ENCODE measurements around the gene MAP2K5. TPM values are rescaled to one million over a fixed set of nuclear protein-coding genes. Genes with fewer than 3 reads are reported as not detected.

Gene MAP2K5
- total RNA-seq, 1 donor from 2014 or later = 26.7 TPM

- Mint-ChIP-seq H3K27ac (no peak overlapping the region), H3K9me3 (peaks cover 5% of the 10 kb centered on the region), H3K36me3 (ENCODE audit: low read depth) (peaks cover 19% of the 10 kb centered on the region), H3K27me3 (no peaks in the 10 kb centered on the region), H3K4me1 (no peaks in the 10 kb centered on the region), H3K4me3 (no peak overlapping the region)
- TF ChIP-seq, protein P1, sequence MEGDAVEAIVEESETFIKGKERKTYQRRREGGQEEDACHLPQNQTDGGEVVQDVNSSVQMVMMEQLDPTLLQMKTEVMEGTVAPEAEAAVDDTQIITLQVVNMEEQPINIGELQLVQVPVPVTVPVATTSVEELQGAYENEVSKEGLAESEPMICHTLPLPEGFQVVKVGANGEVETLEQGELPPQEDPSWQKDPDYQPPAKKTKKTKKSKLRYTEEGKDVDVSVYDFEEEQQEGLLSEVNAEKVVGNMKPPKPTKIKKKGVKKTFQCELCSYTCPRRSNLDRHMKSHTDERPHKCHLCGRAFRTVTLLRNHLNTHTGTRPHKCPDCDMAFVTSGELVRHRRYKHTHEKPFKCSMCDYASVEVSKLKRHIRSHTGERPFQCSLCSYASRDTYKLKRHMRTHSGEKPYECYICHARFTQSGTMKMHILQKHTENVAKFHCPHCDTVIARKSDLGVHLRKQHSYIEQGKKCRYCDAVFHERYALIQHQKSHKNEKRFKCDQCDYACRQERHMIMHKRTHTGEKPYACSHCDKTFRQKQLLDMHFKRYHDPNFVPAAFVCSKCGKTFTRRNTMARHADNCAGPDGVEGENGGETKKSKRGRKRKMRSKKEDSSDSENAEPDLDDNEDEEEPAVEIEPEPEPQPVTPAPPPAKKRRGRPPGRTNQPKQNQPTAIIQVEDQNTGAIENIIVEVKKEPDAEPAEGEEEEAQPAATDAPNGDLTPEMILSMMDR (IDR thresholded peaks at IDR 0.05) = no peak
- DNase-seq (no peak), ATAC-seq (ENCODE audit: low read depth) (no peak)
- ChIA-PET CTCF (no interaction called here), POLR2A (no interaction called here)
- intact Hi-C loops (cut with micrococcal nuclease) = no loop called here
Observed at GRCh38 chr15:67678993-67679392, 136.5 kb downstream of the MAP2K5 start.

DNA sequence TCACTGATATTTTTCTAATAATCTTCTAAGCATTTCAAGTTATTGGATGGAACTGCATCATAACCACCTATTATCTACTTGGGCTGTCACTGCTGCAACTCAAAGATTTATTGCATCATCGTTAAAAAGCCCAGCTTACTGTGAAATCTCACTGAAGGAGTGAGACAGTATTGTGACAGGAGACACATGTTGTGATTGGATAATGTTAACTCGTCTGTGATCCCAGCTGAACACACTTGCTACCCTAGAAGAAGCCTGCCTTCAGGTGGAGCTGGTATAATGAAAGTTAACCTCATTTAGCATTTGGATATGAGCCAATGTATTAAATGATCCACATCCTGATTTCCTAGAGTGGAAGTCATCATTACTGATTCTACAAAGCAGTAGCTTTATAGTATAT, 138.1 kb downstream of the MAP2K5 start:
- H3K36me3 Mint-ChIP-seq (ENCODE audit: low read depth) = peaks cover 24% of the 10 kb centered on the region
- ChIA-PET CTCF (no interaction called here), POLR2A (no interaction called here)
- DNase-seq = no peak
- H3K9me3 Mint-ChIP-seq = peaks cover 14% of the 10 kb centered on the region
- TF ChIP-seq, protein P1 (IDR thresholded peaks at IDR 0.05) = no peak
- intact Hi-C loops (cut with micrococcal nuclease) = no loop called here
- no peak for ATAC-seq (ENCODE audit: low read depth)
- no peaks in the 10 kb centered on the region for H3K4me1 Mint-ChIP-seq
- no peaks in the 10 kb centered on the region for H3K27me3 Mint-ChIP-seq
- H3K27ac Mint-ChIP-seq = no peak overlapping the region
- H3K4me3 Mint-ChIP-seq = no peak overlapping the region

GRCh38 chr15:67685008-67685599, 142.6 kb downstream of the MAP2K5 start:
- ATAC-seq (ENCODE audit: low read depth) (no peak), DNase-seq (no peak)
- H3K9me3 Mint-ChIP-seq = peaks cover 17% of the 10 kb centered on the region
- no peaks in the 10 kb centered on the region for H3K4me1 Mint-ChIP-seq
- peaks cover 26% of the 10 kb centered on the region for H3K36me3 Mint-ChIP-seq (ENCODE audit: low read depth)
- no peak overlapping the region for H3K4me3 Mint-ChIP-seq
- H3K27me3 Mint-ChIP-seq = no peaks in the 10 kb centered on the region
- intact Hi-C loops (cut with micrococcal nuclease) = no loop called here
- POLR2A ChIA-PET = no interaction called here
- CTCF ChIA-PET = no interaction called here
- H3K27ac Mint-ChIP-seq = no peak overlapping the region
- TF ChIP-seq, protein P1 (IDR thresholded peaks at IDR 0.05) = no peak

DNA sequence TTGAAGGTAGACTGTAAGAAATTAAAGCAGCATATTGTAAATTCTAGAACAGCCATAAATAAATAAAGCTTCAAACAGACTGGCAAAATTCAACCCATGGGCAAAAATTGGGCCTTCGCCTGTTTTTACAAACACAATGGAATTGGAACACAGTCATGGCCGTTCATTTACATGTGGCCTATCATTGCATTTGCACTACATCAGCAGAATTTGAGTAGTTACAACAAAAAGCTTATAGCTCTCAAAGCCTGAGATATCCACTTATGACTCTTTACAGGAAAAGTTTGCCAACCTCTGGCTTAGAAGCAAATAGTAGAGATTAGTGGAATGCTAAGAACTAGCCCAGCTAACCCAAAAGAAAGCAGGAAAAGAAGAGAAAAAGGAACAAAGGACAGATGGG, 143.2 kb downstream of the MAP2K5 start:
- no peak overlapping the region for H3K27ac Mint-ChIP-seq
- DNase-seq (no peak), ATAC-seq (ENCODE audit: low read depth) (no peak)
- intact Hi-C loops (cut with micrococcal nuclease) = no loop called here
- no peaks in the 10 kb centered on the region for H3K27me3 Mint-ChIP-seq
- ChIA-PET POLR2A (no interaction called here), CTCF (no interaction called here)
- TF ChIP-seq, protein P1 (IDR thresholded peaks at IDR 0.05) = no peak
- H3K4me3 Mint-ChIP-seq = no peak overlapping the region
- H3K4me1 Mint-ChIP-seq = no peaks in the 10 kb centered on the region
- peaks cover 17% of the 10 kb centered on the region for H3K9me3 Mint-ChIP-seq
- H3K36me3 Mint-ChIP-seq (ENCODE audit: low read depth) = peaks cover 22% of the 10 kb centered on the region

GRCh38 chr15:67690936-67691335, 148.4 kb downstream of the MAP2K5 start:
- Mint-ChIP-seq H3K27me3 (no peaks in the 10 kb centered on the region), H3K9me3 (peaks cover under 1% of the 10 kb centered on the region), H3K36me3 (ENCODE audit: low read depth) (peaks cover 32% of the 10 kb centered on the region), H3K27ac (no peak overlapping the region), H3K4me3 (no peak overlapping the region), H3K4me1 (no peaks in the 10 kb centered on the region)
- TF ChIP-seq, protein P1 (IDR thresholded peaks at IDR 0.05) = no peak
- intact Hi-C loops (cut with micrococcal nuclease) = no loop called here
- ChIA-PET POLR2A (no interaction called here), CTCF (no interaction called here)
- no peak for DNase-seq
- ATAC-seq (ENCODE audit: low read depth) = no peak
